Measurements from ENCODE around the gene PODXL2. TPM values are rescaled to one million over a fixed set of nuclear protein-coding genes. Genes with fewer than 3 reads are reported as not detected.
"Not testable (repeated sequence)": the region's sequence is repeated elsewhere in the genome, so short reads cannot be mapped to it uniquely, and the experiment has no call there.

Gene PODXL2
- total RNA-seq, 4 donors from 2014 or later: 9.7 to 18.9 (median 15.9) TPM

- 60 to 84% methylated on average over 1 to 4 of the region's 5 CpGs for WGBS, 2 donors (ENCODE audit: low coverage in 1 of 2)
- no peaks in the 10 kb centered on the region for H3K36me3 ChIP-seq
- intact Hi-C loops (cut with DNase I; ENCODE audit: low total_unique reads) (no loop called here), in situ Hi-C loops (cut with MboI; ENCODE audit: low pct_ligation_motif_present in 1 of 4, low pct_unique_long_range_greater_than_20kb in 1 of 4, low sequenced_read_pairs in 3 of 4) (no loop called here)
- no peak for TF ChIP-seq EP300 (IDR thresholded peaks at IDR 0.05; ENCODE audit: low read depth)
- TF ChIP-seq CTCF (IDR thresholded peaks at IDR 0.05): no peak
- TF ChIP-seq POLR2A (IDR thresholded peaks at IDR 0.05): no peak
- DNase-seq: no peak
- no peak overlapping the region for H3K4me3 ChIP-seq
- H3K4me1 ChIP-seq: peaks cover 20 to 30% (median 26%) of the 10 kb centered on the region in 4 donors
- H3K27me3 ChIP-seq: no peaks in the 10 kb centered on the region
- peak overlapping the region in 3 of 4 donors; percentile 84 to 92 (median 90) for H3K27ac ChIP-seq
- H3K9me3 ChIP-seq: no peaks in the 10 kb centered on the region
These were observed 71.4 kb downstream of the PODXL2 start for GRCh38 chr3:127700406-127700805.

- H3K27ac ChIP-seq: peak overlapping the region in 3 of 4 donors; percentile 15 to 35 (median 16)
- peaks cover 20 to 28% (median 25%) of the 10 kb centered on the region in 4 donors for H3K4me1 ChIP-seq
- intact Hi-C loops (cut with DNase I; ENCODE audit: low total_unique reads): no loop called here
- WGBS, 2 donors (ENCODE audit: low coverage in 1 of 2): 78 to 85% methylated on average over 5 to 11 of the region's 11 CpGs
- H3K27me3 ChIP-seq: no peaks in the 10 kb centered on the region
- no peak for DNase-seq
- no peak overlapping the region for H3K4me3 ChIP-seq
- no peaks in the 10 kb centered on the region for H3K36me3 ChIP-seq
- no peak for TF ChIP-seq EP300 (IDR thresholded peaks at IDR 0.05; ENCODE audit: low read depth)
- TF ChIP-seq POLR2AphosphoS5 (IDR thresholded peaks at IDR 0.05): no peak
- no peak for TF ChIP-seq POLR2A (IDR thresholded peaks at IDR 0.05)
- TF ChIP-seq CTCF (IDR thresholded peaks at IDR 0.05): no peak
- H3K9me3 ChIP-seq: no peaks in the 10 kb centered on the region
- in situ Hi-C loops (cut with MboI; ENCODE audit: low pct_ligation_motif_present in 1 of 4, low pct_unique_long_range_greater_than_20kb in 1 of 4, low sequenced_read_pairs in 3 of 4): no loop called here
These were observed 72.4 kb downstream of the PODXL2 start for GRCh38 chr3:127701280-127701911.

- intact Hi-C loops (cut with DNase I; ENCODE audit: low total_unique reads): no loop called here
- in situ Hi-C loops (cut with MboI; ENCODE audit: low pct_ligation_motif_present in 1 of 4, low pct_unique_long_range_greater_than_20kb in 1 of 4, low sequenced_read_pairs in 3 of 4): no loop called here
- peaks cover 12 to 21% (median 18%) of the 10 kb centered on the region in 4 donors for H3K4me1 ChIP-seq
- WGBS, 2 donors (ENCODE audit: low coverage in 1 of 2): 53% methylated on average over 3 of the region's 4 CpGs; no CpG with 5 or more reads in 1 of the 2 donors
- H3K27ac ChIP-seq: peak overlapping the region in 2 of 4 donors; percentile 16 to 35
- no peak for DNase-seq
- H3K36me3 ChIP-seq: no peaks in the 10 kb centered on the region
- no peaks in the 10 kb centered on the region for H3K9me3 ChIP-seq
- H3K4me3 ChIP-seq: no peak overlapping the region
- TF ChIP-seq CTCF (IDR thresholded peaks at IDR 0.05) (no peak), POLR2AphosphoS5 (IDR thresholded peaks at IDR 0.05) (no peak)
- no peaks in the 10 kb centered on the region for H3K27me3 ChIP-seq
These were observed 73.2 kb downstream of the PODXL2 start for GRCh38 chr3:127702151-127702578.

- H3K27ac ChIP-seq; H3K4me3 ChIP-seq; H3K9me3 ChIP-seq; in situ Hi-C loops (cut with MboI; ENCODE audit: low pct_ligation_motif_present in 1 of 4, low pct_unique_long_range_greater_than_20kb in 1 of 4, low sequenced_read_pairs in 3 of 4); H3K27me3 ChIP-seq; H3K36me3 ChIP-seq; intact Hi-C loops (cut with DNase I; ENCODE audit: low total_unique reads): not testable (repeated sequence)
- H3K4me1 ChIP-seq: peaks cover 0 to 12% (median 5%) of the 10 kb centered on the region in 4 donors
- peak; percentile 3 for DNase-seq
- WGBS, 2 donors (ENCODE audit: low coverage in 1 of 2): 83 to 91% methylated on average over 4 of the region's 4 CpGs
These were observed 75.9 kb downstream of the PODXL2 start for GRCh38 chr3:127704840-127705239.

GRCh38 chr3:127706312-127706711 lies 77.3 kb downstream of the PODXL2 start:
- 83 to 94% methylated on average over 3 to 7 of the region's 7 CpGs for WGBS, 2 donors (ENCODE audit: low coverage in 1 of 2)

More at GRCh38 chr3:127706312-127706711, 77.3 kb downstream of the PODXL2 start:
- Histone ChIP-seq H3K36me3 (no peaks in the 10 kb centered on the region), H3K27ac (peak overlapping the region; percentile 16 to 68 (median 40)), H3K4me3 (no peak overlapping the region), H3K9me3 (no peaks in the 10 kb centered on the region), H3K4me1 (peaks cover 0 to 13% (median 8%) of the 10 kb centered on the region in 4 donors), H3K27me3 (no peaks in the 10 kb centered on the region)
- TF ChIP-seq EP300 (IDR thresholded peaks at IDR 0.05; ENCODE audit: low read depth): no peak
- no peak for TF ChIP-seq POLR2AphosphoS5 (IDR thresholded peaks at IDR 0.05)
- TF ChIP-seq CTCF (IDR thresholded peaks at IDR 0.05): no peak
- TF ChIP-seq POLR2A (IDR thresholded peaks at IDR 0.05): no peak
- DNase-seq: peak; percentile 3
- in situ Hi-C loops (cut with MboI; ENCODE audit: low pct_ligation_motif_present in 1 of 4, low pct_unique_long_range_greater_than_20kb in 1 of 4, low sequenced_read_pairs in 3 of 4): no loop called here
- intact Hi-C loops (cut with DNase I; ENCODE audit: low total_unique reads): no loop called here

Measured in transverse colon (tissue), 4 donors.